Kidney capillary endothelial cell (primary cell): ENCODE results near the gene SLC35F3.

Experiments
- DNase-seq: peaks from one replicate; pipeline ENCODE4 v3.0.0-alpha.2; 2018; ENCODE audit warnings: low spot score

Gene SLC35F3

DNA sequence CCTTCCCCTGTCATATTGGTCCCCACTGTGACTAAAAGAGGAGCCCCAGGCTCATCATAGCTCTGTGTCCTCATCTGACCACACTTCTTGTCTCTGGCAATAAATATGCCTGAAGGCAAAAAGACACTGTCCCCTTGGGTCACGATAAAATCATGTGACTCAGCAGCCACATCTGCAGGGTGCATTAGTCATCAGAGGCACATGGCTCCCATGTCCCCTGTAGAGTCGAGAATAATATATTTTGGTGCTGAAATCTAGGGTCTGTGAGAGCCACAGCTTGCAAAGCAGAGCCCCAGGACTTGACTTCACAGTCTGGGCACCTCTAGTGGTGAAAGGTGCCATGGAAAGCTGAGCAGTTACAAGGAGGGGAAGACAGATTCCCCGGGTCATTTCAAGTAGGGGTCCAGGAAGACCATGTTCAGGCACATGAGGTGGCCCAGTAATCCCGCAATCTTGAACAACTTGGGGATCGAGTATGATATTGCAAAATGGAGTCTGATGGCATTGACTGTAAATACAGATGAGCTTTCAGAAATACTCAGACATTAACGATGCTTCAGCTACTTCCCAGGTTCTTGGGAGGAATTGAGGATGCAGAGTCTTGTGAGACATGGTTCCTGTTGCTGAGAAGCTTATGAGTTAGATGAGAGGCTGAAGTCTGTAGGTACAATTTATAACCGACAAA lies 68.6 kb downstream of the SLC35F3 start:
- no peak for DNase-seq

DNA sequence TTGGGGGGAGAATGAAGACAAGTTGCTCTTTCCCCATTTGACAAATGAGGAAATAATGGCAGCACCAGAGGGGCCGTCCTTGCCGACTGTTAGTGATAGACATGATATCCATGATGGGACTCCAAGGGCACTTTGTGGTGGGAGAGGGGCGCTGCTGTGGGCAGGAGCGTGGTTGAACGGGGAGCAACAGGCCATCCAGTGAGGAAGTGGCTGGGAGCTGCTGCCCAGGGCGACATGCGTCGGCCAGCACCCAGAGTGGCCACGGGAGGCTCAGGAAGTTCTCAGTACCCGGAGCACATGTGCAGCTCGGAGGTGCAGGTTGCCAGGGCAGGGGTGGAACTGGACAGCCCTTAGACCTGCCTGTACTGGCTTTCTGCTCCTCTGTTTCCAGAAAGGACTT lies 71.0 kb downstream of the SLC35F3 start:
- no peak for DNase-seq

DNA sequence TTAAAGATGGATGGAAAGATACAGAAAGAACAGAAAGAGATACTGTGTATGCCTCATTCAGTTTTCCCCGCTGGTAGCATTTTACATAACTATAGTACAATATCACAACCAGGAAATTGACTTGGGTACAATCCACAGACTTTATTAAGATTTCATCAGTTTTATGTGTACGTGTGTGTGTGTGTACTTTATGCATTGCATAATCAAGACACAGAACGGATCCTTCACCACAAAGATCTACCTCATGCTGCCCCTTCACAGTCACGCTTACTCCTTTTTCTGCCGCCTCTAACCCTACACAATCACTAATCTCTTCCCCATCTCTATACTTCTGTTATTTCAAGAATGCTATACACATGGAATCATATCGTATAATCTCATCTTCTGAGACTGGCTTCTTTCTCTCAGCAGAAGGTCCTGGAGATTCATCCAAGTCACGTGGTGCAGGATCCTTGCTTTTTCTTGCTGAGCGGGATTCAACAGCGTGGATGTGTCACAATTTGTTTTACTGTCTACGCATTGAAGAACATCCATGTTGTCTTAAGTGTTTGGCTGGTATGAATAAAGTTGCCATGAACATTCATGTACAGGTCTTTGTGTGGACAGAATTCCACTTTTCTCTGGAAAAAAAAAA lies 76.7 kb downstream of the SLC35F3 start:
- DNase-seq, result no peak

DNA sequence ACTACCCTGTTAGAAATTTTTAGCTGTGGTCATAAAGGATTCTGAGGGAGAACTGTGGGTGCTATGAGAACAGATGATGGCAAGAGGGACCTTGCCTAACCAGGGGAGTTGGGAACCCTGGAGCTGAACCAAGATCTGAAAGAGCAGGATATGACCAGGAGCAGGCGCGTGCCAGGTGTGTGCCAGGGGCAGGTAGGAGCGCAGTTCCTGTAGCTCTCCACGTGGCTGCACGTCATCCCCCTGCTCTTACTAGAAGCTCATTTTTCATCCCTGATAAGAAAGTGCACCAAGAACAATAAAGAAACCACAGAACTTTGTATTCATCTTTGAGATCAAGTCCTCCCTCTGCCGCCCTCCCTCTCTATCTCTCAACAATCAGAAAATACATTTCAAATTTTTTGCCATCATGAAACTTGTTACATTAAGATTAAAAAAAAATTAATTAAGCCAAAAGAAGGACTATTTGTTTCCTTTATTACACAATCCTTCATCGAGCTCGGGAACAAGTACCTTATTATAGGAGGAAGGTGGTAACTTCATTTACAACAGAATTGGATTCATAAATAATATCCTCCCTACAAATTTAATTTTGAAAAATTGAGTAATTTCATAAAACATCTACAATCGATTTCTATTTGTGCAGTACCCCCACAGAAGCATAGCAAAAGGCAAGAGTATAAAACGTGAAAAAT lies 78.5 kb downstream of the SLC35F3 start:
- DNase-seq, result no peak

DNA sequence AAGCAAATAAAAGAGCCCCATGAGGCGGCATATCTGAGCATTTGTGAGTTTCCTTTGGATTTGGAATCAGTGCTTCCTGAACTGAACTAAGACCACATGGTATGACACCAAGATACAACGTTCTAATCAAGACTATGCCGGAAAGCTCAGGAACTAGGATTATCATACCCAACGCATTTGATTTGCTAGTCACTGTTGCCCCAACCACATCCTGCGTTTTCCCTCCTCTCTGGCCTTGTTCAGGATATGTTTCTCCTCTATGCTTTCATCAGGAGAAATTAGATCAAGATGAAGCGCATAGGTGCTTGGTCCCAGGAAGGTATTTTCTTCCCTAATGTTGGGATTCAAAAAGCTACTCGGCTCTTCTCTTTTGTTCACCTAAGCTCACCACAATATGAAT lies 79.3 kb downstream of the SLC35F3 start:
- DNase-seq, result no peak

DNA sequence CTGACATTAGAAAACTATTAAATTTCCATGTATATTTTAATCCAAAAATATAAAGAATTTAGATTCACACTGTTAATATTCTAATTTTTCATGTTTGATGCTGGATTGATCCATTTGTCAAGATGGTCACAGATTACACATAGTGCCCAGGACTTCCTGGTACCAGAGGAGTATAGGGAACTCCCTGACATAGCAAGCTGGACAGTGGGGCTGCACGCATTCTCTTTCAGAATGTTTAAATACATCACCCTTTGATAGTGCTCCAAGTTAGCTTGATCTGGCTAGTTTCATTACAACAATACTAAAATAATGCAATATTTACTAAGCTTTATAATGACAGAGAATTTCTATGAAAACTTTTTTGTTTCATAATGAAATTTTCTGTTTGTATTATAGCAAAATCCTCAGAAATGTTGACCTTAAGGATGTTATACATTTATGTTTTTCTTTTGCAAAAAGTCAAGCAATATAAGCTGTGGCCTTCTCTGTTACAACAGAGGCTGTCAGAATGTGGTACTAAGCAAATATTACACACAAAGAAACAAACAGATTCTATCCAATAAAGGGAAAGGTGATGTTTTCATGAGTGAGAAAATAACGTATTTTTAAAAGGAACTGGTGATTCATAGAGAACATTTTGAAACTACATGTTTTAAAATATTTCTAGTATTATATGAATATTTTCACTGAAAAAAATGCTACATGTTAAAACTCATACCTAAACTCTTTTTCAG lies 84.7 kb downstream of the SLC35F3 start:
- no peak for DNase-seq

DNA sequence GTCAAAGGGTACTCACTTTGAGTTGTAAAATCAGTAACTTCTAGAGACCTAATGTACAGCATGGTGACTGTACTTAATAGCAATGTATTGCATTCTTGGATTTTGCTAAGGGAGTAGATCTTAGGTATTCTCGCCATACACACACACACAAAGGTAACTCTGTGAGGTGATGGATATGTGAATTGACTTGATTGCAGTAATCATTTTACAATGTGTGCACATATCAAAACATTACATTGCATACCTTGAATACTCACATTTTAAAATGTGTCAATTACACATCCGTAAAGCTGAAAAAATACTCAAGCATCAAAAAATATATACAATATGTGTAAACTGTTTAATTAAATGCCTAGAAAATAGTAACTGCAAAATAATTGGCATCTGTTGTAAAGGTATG lies 86.0 kb downstream of the SLC35F3 start:
- DNase-seq, result no peak

DNA sequence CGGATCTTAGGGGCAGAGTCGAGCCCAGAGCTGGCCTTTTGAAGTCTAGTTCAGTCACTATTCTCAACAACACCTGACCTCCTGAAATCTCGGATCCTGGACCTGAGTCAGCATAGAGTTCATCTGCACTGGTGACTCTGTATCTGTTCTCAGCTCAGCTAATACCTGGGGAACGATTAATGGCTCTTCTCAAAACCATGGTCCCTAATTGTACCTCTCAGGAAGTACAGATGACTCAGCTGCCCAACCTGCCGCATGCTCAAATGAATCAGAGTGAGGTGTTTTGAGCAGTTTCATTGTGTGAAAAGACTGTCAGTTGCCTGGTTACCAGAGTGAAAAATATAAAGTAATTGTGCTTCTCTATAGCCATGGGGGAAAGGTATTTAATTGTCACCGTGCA lies 89.2 kb downstream of the SLC35F3 start:
- DNase-seq, result no peak

DNA sequence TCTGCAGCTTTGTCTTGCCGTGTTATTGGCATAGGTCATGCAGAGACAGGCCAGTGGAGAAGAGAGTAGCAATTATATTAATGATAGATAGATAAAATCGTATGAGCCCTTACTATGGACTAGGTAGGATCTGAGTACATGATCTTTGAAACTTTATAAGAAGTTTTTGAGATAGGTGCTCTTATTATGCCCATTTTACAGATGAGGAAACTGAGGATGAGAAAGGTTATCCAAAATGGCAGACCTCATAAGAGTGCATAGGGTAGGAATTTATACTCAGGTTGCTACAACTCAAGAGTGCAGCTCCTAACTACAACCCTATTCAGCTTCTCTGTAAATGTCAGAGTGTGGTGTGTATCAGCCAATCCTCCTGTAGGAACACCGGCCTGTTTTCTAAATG lies 89.6 kb downstream of the SLC35F3 start:
- DNase-seq, result no peak

DNA sequence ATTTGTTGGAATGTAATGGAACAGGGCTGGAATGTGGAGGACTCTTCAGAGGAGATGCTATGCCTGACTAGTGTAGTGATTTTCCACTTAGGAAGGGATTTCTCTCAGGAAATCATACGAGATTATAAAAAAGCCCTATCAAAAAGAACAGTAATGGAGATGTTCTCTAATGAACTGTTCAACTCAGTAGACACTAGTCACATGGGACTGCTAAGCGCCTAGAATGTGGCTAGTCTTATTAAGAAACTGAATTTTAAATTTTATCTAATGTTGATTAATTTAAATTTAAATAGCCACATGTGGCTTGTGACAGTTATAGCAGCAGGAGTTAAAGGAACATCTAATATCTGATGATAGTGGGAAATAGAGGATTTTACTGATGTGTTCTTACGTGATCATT lies 94.0 kb downstream of the SLC35F3 start:
- no peak for DNase-seq

DNA sequence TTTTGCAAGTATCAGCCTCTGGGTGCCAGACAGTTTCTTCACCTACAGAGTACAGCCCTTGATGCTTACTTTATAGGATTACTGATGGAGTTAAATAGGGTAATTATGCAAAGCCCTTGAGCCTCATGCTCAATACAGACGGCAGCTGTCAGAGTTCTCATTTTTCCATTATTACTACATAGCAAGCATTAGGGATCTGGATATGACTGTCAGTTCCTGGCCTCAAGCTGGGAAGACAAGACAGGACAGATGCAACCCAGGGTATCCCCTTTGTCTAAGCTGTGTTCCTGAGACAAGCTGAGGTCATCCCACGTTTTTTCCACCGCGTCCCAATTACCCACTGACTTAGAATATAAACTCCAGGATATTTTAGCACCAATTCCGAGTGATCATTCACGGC lies 94.4 kb downstream of the SLC35F3 start:
- no peak for DNase-seq

DNA sequence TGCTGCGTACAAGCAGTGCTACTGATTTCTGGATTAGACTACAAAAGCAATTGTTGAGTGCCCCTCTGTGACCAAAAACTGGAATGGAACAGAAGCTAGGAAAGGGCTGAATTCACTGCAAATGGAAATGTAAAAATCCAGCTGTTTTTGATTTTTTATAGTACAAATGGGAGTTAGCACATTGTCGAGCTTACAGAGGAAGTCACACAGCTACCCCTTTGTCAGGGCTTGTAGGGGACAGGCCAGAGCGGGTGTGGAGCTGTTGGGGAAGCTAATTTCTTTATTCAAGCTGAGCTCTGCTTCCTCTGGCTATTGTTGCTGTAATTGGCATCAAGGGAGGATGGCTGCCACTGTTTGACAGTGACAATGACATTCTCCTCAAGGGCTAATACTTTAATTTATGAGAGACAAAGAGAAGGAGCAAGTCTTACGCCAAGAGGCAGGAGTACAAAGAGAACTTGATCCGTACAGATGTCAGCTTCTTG lies 96.1 kb downstream of the SLC35F3 start:
- no peak for DNase-seq

DNA sequence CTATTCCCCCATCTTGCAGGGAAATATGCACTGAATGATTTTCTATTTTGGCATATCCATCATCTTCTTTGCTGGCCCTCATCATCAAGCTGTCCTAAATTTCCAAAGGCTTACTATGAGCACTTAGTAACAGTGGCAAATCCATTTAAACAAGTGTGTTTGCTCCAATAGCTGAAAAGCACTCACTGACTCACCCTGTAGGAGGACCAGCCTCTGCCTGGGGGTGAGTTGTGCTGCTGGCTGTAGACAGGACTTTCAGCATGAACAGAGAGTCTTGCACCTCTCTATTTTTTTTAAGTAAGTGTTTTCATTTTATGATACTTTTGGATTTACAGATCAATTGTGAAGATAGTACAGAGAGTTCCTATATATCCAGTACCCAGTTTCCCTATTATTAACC lies 97.3 kb downstream of the SLC35F3 start:
- DNase-seq, result no peak

DNA sequence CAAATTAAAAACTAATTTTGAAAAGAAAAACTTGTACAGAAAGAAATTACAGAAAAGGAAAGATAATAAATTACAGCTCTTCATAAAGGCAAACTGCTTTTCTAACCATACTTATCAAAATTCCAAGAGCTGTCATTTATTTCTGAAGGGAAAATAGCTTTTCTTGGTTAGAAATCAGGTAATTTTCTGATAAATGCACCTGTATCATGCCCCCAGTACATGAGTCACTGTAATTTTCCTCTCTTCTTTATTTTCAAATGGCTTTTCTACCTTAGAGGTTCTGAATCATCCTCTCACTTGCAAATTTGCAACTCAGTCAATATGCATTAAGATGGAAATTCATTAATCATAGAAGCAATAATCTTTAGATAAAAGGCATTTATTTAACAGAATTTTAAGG lies 100.1 kb downstream of the SLC35F3 start:
- DNase-seq, result no peak

DNA sequence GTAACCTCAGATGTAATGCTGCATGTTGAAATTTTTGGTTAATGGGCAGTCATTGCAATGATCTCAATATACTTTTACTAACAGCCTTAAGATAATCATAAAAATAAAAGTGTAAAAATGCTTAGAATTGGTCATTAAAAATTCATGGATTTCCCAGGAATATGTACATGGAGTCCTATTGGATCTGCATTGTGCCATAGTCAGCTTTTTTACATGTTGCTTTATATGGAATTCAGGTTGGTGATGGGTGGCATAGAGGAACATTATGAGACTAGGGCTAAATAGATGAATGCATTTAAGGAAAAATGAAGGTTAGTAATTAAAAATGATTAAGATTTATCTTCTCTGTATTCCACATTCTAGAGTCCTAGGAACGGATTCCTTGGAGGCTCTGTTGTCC lies 103.2 kb downstream of the SLC35F3 start:
- DNase-seq, result no peak

DNA sequence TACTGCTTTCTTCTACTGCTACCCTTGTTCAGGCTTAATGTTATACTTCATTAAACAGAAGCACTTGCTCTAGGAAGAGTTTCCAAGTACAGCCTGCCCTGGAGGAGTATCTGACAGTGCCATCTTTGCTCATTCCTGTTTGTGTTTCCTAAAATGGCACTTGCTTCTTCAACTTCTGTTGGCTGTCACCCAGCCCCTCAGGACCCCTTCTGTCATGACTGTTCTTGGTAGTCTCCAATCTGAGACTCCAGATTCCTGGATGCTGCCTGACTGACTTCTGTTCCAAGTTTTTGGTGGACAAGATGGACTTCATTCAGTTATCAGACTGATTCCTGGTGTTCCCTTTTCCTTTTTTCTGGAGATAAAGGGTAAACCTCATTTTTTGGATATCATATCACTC lies 104.1 kb downstream of the SLC35F3 start:
- DNase-seq, result no peak

DNA sequence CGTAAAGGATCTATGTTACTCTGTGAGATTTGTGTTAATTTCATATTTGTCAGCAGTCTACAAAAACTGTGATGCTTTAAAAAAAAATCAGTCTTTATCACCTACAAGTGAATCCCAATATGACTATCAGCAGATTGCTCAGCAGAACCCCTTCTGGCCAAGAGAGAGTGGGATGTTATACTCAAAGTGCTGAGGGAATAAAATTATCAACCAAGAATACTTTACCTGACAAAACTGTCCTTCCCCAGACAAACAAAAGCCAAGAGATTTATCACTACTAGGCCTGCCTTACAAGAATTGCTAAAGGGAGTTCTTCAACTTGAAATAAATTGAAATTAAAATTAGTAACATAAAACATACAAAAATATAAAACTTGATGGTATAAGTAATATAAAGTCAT lies 105.2 kb downstream of the SLC35F3 start:
- DNase-seq, result no peak

DNA sequence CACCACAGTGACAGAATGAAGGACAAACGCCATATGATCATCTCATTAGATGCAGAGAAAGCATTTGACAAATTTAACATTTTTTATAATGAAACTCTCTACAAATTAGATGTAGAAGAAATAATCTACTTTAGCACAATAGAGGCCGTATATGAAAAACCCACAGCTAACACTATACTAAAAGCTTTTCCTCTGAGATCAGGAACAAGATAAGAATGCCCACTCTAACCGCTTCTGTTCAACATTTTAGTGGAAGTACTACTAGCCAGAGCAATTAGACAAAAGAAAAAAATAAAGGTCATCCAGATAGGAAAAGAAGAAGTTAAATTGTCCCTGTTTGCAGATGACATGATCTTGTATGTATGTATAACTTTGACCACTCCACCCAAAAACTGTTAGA lies 109.7 kb downstream of the SLC35F3 start:
- no peak for DNase-seq

DNA sequence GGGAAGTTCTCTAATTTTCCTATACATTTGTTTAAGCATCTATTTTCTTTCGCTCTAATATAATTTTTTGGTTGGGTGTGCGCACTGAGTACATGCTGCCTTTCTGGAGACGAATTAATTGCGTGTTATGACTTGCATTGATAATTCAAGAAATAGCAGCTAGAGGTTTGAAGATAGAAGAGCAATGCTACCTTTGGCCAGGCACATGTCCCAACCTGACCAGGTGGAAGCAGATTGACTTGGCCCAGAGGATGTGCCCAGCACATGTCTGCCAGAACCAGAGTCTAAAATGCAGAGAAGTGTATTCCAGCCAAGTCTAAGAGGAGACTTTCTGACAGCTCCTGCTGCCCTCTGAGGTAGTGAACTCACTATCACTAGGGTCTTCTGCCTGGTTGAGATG lies 114.3 kb downstream of the SLC35F3 start:
- no peak for DNase-seq

DNA sequence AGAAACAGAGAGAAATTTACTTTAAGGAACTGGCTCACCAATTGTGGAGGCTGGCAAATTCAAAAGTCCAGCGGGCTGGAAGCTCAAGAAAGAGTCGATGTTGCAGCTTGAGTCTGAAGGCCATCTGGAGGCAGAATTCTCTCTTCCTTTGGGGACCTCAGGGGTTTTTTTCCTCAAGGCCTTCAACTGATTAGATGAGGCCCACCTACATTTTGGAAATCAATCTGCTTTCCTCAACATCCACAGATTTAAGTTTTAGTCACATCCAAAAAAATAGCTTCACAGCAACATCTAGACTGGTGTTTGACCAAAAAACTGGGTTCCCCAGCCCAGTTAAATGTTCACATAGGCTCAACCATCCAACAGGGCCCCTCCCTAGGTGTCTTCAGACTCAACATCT lies 114.9 kb downstream of the SLC35F3 start:
- no peak for DNase-seq

DNA sequence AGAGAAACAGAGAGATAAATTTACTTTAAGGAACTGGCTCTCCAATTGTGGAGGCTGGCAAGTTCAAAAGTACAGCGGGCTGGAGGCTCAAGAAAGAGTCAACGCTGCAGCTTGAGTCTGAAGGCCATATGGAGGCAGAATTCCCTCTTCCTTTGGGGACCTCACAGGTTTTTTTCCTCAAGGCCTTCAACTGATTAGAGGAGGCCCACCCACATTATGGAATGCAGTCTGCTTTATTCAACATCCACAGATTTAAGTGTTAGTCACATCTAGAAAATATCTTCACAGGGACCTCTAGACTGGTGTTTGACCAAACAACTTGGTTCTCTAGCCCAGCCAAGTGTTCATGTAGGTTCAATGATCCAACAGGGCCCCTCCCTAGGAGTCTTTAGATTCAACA lies 117.8 kb downstream of the SLC35F3 start:
- DNase-seq, result no peak

DNA sequence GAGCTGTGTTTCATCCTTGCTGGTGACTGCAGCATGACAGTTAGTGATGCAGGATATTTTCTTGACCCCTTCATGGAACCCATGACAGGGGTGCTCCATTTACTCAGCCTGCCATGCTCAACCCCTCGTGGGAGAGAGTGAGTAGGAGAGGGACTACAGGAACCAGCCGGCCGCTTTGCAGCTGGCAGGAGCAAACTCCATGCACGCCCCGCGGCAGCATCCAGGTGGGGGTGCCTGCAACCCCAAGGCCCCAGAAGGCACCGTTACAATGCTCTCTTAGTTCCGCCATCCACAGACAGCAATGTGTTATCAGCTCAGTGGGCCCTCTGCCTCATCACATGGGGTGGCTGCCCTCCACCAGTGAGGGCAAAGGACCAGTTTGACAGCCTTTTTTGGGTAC lies 135.1 kb downstream of the SLC35F3 start:
- DNase-seq, result no peak
